Left ventricle myocardium superior (tissue), 1 donor: ENCODE data around the gene UNC5C. TPM values are rescaled to one million over a fixed set of nuclear protein-coding genes. Genes with fewer than 3 reads are reported as not detected.
A peak's percentile ranks its signal among the peaks of the same experiment; 100 is the strongest.

Experiments used
- ATAC-seq: fragments of 200-7000 bp; cut with Tn5 transposase; one replicate; pipeline ENCODE4 v1.9.1; 2020; ENCODE audit warnings: mild to moderate bottlenecking, moderate library complexity
- DNase-seq: peaks from one replicate; pipeline ENCODE4 v3.0.0-alpha.2; 2020
- intact Hi-C: fragments of 100-400 bp; cut with micrococcal nuclease; formaldehyde crosslinking; loops from one replicate; pipeline ENCODE4 v1.11.0; 2022
- total RNA-seq: library from RNA; stranded (reverse); fragmentation: NEBNext Ultra II Directional; extraction: Animal tissue kit (Norgen Biotek cat#: 25700); gene quantifications from one replicate; pipeline ENCODE4 v1.2.1, GENCODE V29; 2021
- donor health status: DM: no; HTN: yes; CAD: no; lungs with severe emphysema.

The UNC5C gene
- total RNA-seq, 1 donor from 2014 or later = 0.72 TPM

- intact Hi-C loops = no loop called here
- DNase-seq = no peak
- ATAC-seq = peak; percentile 68
These were observed 423.8 kb downstream of the UNC5C start for GRCh38 chr4:95124906-95125504.

GRCh38 chr4:95122001-95122400, 426.8 kb downstream of the UNC5C start:
- intact Hi-C loops = no loop called here
- no peak for ATAC-seq
- no peak for DNase-seq

- intact Hi-C loops = no loop called here
- no peak for DNase-seq
- ATAC-seq = no peak
These were observed 428.3 kb downstream of the UNC5C start for GRCh38 chr4:95120456-95120855.

DNA sequence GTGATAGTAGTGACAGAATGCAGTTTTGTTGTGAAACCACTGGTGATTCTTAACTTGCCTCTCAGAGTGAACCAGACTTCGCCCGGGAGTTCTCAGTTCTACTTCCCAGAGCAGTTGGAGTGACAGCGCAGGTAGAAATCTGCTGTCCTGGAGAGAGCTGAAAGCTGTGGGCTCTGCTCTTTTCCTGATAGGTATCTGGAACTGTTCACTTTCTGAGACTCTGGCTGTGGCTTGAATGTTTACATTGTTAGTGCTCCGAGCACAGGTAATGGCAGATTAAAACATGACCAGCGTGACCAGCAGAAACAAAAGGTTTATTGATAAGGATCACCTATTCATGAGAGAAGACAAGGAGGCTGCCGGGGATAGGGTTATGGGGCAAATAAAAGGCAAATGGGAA, 430.3 kb downstream of the UNC5C start:
- no peak for DNase-seq

DNA sequence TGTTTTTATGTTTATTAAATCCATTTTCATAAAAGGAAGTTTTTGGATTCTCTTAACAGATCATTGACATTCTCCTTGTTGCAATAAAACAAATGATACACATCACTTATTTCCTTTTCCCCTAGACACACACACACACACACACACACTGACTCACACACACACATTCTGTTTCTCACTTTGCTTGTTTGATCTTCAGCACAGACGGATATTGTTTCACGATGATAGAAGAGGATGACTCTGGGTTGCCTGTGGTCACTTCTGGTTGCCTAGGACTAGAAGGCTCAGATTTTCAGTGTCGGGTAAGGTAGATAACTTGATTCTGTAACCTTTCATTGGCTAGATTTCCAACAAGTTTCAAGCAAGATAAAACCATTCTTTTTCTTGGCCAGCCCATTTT, 434.3 kb downstream of the UNC5C start:
- ATAC-seq (no peak), DNase-seq (no peak)
- intact Hi-C loops = no loop called here

More for the DNA sequence above, 430.3 kb downstream of the UNC5C start:
- intact Hi-C loops = no loop called here
- ATAC-seq = no peak
